Measurements from ENCODE around the gene ZC3H4. TPM values are rescaled to one million over a fixed set of nuclear protein-coding genes. Genes with fewer than 3 reads are reported as not detected.

ZC3H4 gene
- total RNA-seq, 1 experiment from 2014 or later, result 42.7 TPM

- ATAC-seq (peak; percentile 64), DNase-seq (ENCODE audit: low read depth, low spot score) (no peak)
- no peaks in the 10 kb centered on the region for H3K9me3 ChIP-seq (ENCODE audit: control insufficient read depth, insufficient read depth, low read depth, low read length)
- in situ Hi-C loops (cut with HindIII; ENCODE audit: low pct_unique_long_range_greater_than_20kb, low sequenced_read_pairs) (no loop called here), intact Hi-C loops (cut with micrococcal nuclease; ENCODE audit: unreplicated experiment) (no loop called here)
- H3K36me3 ChIP-seq (ENCODE audit: control insufficient read depth, insufficient read depth, low read length), result no peaks in the 10 kb centered on the region
- H3K4me1 ChIP-seq (ENCODE audit: control insufficient read depth, insufficient read depth, low read length), result peaks cover 9% of the 10 kb centered on the region
- BruUV-seq (replicated peaks), result no TSS peak
- ChIA-PET POLR2A (no interaction called here), CTCF (no interaction called here)
- no peak overlapping the region for H3K27ac ChIP-seq (ENCODE audit: low read length)
- TF ChIP-seq, protein P1, sequence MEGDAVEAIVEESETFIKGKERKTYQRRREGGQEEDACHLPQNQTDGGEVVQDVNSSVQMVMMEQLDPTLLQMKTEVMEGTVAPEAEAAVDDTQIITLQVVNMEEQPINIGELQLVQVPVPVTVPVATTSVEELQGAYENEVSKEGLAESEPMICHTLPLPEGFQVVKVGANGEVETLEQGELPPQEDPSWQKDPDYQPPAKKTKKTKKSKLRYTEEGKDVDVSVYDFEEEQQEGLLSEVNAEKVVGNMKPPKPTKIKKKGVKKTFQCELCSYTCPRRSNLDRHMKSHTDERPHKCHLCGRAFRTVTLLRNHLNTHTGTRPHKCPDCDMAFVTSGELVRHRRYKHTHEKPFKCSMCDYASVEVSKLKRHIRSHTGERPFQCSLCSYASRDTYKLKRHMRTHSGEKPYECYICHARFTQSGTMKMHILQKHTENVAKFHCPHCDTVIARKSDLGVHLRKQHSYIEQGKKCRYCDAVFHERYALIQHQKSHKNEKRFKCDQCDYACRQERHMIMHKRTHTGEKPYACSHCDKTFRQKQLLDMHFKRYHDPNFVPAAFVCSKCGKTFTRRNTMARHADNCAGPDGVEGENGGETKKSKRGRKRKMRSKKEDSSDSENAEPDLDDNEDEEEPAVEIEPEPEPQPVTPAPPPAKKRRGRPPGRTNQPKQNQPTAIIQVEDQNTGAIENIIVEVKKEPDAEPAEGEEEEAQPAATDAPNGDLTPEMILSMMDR (IDR thresholded peaks at IDR 0.05), result peak; percentile 93
- no peak for TF ChIP-seq TCF7L2 (IDR thresholded peaks at IDR 0.05; ENCODE audit: low read depth, low read length)
- no peak overlapping the region for H3K4me3 ChIP-seq (ENCODE audit: low read depth in 2 of 2, low read length in 2 of 2)
- no peaks in the 10 kb centered on the region for H3K27me3 ChIP-seq (ENCODE audit: control insufficient read depth, insufficient read depth, low read length)
Measured at GRCh38 chr19:47032171-47032811, 81.3 kb downstream of the ZC3H4 start.

- ATAC-seq, result no peak
Measured at GRCh38 chr19:47028195-47028601, 85.4 kb downstream of the ZC3H4 start.

More at GRCh38 chr19:47028195-47028601, 85.4 kb downstream of the ZC3H4 start:
- CTCF ChIA-PET, result no interaction called here
- intact Hi-C loops (cut with micrococcal nuclease; ENCODE audit: unreplicated experiment) (no loop called here), in situ Hi-C loops (cut with HindIII; ENCODE audit: low pct_unique_long_range_greater_than_20kb, low sequenced_read_pairs) (no loop called here)
- no TSS peak for BruUV-seq (replicated peaks)
- Histone ChIP-seq H3K4me1 (ENCODE audit: control insufficient read depth, insufficient read depth, low read length) (peaks cover 3% of the 10 kb centered on the region), H3K4me3 (ENCODE audit: low read depth in 2 of 2, low read length in 2 of 2) (no peak overlapping the region), H3K27ac (ENCODE audit: low read length) (no peak overlapping the region), H3K9me3 (ENCODE audit: control insufficient read depth, insufficient read depth, low read depth, low read length) (no peaks in the 10 kb centered on the region), H3K36me3 (ENCODE audit: control insufficient read depth, insufficient read depth, low read length) (no peaks in the 10 kb centered on the region), H3K27me3 (ENCODE audit: control insufficient read depth, insufficient read depth, low read length) (no peaks in the 10 kb centered on the region)
- POLR2A ChIA-PET, result no interaction called here
- TF ChIP-seq POLR2AphosphoS5 (IDR thresholded peaks at IDR 0.05; ENCODE audit: low read depth, low read length) (no peak), TCF7L2 (IDR thresholded peaks at IDR 0.05; ENCODE audit: low read depth, low read length) (no peak), REST (IDR thresholded peaks at IDR 0.05; ENCODE audit: insufficient read depth in 1 of 2, low read depth in 2 of 2, low read length in 1 of 2) (no peak), SIN3A (IDR thresholded peaks at IDR 0.05; ENCODE audit: borderline replicate concordance, insufficient read depth, low read depth, low read length) (no peak)
- TF ChIP-seq, protein P1 (IDR thresholded peaks at IDR 0.05), result no peak
- no peak for DNase-seq (ENCODE audit: low read depth, low spot score)
